IPS-11a (cell line): Measurements from ENCODE around the gene LRRC4C.

Source experiments
- H3K4me3 ChIP-seq: one replicate; pipeline ENCODE4 v1.5.1; 2013; ENCODE audit warnings: low read depth, low read length, control low read depth

Gene LRRC4C

DNA sequence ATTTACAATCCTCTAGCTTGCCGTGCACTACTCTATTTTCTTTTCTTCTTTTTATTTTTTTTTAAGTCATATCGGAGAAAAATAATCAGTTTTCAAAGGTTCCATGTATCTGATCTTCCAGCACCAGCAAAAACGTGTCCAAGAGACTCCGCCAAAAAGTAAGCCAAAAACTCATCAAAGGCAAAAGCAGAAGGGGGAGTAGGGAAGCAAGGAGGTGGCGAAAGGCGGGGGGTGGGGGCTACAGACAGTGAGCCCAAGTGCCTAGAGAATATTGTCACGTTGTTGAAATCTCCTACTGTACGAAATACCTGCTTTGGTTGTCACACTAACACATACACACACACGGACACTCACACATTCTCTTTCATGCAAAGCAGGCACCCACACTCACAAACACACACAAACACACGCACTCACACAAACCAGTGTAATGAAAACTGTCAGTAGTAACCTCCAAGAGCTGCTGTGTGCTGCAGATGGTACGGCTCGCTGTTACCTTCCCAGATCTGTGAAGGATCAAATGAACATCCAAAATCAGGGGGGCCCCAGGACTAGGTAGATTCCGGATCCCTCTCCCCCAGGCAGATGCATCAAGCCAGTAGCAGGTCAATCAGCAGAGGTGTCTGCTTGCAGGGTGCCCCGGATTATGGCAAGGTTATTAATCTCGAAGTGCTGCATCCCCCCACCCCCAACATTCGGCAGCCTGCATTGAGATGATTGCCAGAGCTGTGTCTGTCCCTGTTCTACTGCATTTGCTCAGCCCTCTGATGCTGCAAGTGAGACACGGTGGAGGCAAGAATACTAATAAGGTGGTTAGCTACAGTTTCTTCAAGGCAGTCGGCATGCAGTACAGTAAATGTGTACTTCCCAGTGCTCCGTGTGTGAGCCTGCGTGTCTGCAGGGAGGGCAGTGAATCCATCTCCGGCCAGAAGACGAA, at the start of gene LRRC4C:
TSS of gene LRRC4C (minus strand) at position 188 of the 937 bp plus-strand sequence.
- no peak within 1 kb of the TSS for H3K4me3 ChIP-seq

GRCh38 chr11:41508121-41508520, 48.7 kb upstream of the LRRC4C start:
- no peak overlapping the region for H3K4me3 ChIP-seq

DNA sequence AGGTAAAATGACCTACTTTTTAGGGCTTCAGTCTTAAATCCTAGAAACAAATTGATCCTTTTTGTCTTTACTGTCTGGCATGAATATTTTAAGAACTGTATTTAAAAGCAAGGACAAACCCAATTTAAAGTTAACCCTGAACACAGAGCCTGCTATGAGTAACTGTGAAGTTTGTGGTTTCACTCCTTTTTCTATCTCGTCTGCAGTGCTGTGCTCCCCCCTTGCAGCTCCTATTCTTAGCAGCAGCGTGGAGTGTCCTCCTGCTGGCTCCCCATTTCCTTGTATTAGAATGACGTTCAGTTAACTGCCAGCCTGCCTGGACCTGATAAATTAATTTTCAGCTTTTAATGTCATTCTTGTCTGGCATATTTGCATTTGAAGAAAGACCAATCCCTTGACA, 40.0 kb upstream of the LRRC4C start:
- no peak overlapping the region for H3K4me3 ChIP-seq

DNA sequence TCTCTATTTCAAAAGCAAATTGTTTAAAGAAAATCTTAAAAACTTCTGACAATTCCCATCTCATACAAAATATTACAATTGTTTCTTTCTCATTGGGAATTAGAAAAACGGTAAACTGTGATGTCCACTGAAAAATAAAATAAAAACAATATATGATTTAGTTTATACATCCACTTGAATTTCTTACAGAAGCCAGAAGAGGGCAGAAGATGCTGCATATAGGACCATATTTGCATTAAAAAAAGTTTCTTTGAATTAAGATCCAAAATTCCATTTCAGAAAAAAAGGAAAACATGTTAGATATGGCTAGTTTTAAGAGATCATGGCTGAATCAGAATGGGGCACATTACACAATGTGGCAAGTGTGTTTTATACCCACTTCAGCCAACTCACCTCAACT, 39.3 kb upstream of the LRRC4C start:
- no peak overlapping the region for H3K4me3 ChIP-seq

GRCh38 chr11:41497974-41498373, 38.5 kb upstream of the LRRC4C start:
- H3K4me3 ChIP-seq: no peak overlapping the region

GRCh38 chr11:41494716-41495115, 35.3 kb upstream of the LRRC4C start:
- H3K4me3 ChIP-seq: no peak overlapping the region

- no peak overlapping the region for H3K4me3 ChIP-seq
Measured at GRCh38 chr11:41486424-41486823, 27.0 kb upstream of the LRRC4C start.

GRCh38 chr11:41483956-41484355, 24.5 kb upstream of the LRRC4C start:
- no peak overlapping the region for H3K4me3 ChIP-seq

DNA sequence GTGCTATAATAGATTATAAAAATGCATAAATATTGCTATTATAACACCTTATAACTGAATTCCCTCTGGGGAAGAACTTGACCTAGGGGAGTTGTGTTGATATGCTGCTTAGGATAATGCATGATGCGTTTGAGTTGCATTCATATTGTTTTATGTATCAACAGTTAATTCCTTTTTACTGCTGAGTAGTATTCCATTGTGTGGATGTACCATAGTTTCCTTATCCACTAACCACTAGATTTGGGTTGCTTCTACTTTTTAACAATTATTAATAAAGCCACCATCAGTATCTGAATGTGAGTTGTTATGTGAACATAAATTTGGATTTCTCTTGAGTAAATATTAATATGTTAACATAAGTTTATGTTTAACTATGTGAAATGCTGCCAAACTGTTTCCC, 19.7 kb upstream of the LRRC4C start:
- no peak overlapping the region for H3K4me3 ChIP-seq

GRCh38 chr11:41461057-41461681, 1.7 kb upstream of the LRRC4C start:
- no peak overlapping the region for H3K4me3 ChIP-seq

DNA sequence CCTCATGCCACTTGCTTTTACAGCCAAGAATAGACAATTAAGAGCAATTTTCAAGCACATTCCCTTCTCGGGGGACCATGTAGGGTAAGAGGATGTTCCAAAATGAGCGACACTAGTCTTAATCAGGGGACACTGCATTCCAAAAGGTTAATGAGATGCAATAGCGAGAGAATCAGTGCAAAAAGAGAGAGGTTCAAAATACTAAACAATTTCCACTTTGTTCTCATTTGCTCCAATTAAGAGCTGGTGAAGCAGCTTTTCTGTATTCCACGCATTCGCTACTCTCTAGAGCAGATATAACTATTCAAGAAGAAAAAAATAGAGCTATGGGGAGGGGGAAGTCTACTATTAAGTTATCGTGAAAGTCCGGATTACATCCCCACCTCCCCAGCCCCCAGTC, 811 bp downstream of the LRRC4C start:
- H3K4me3 ChIP-seq: no peak overlapping the region

GRCh38 chr11:41458154-41458553, 1.3 kb downstream of the LRRC4C start:
- no peak overlapping the region for H3K4me3 ChIP-seq

DNA sequence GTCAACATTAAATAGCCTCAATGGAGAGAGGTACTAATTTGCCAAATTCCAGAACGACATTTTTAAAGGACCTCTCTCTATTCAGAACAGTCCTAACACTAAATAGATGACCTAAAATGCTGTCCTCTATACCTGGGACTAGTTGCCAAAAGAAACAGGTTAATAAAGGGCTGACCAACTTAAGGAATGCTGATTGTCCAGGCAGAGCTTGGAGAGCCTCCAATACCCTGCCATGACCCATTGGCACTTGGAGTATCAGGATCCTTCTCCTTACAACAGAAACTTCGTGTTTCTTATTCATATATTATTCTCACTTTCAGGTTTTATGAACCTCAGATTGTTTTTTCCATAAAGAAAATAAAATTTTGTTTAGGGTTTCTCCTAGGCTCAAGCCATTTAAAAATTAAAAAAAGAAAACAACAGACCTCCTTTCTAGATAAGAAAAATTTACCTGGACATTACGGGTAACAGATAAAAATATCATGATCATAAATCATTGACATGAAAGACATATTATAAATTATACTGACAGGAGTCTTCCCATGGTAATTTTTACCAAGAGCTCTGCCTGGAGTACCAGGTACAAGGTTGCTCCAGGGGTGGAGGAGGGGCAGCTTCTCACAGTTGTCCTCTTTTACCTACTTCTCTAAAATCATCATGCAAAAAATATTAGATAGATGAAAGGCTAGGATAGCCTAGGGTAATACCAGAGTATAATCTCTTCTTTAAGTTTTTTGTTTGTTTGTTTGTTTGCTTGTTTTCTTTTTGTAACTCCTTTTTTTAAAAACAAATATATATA, 2.0 kb downstream of the LRRC4C start:
- H3K4me3 ChIP-seq: no peak overlapping the region

DNA sequence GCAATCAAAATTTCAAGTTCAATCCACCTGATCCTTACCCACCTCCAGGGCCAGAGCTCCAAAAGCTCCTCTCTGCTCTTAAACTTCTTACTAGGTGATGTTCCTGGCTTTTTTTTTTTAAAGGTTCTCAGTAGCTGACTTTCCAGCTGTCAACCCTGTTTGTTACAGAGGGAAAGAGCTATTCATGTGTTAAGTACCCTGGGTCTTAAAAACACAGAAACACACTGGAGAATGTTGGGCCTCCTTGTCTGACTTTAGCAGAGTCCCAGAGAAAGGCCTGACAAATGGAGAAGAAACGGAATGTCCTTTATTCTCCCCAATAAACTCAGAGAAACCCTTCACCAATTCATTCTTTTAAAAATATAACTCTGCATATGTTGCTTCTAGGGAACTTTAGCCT, 3.2 kb downstream of the LRRC4C start:
- H3K4me3 ChIP-seq: no peak overlapping the region

- H3K4me3 ChIP-seq: no peak overlapping the region
Measured at GRCh38 chr11:41451011-41451410, 8.4 kb downstream of the LRRC4C start.

GRCh38 chr11:41449483-41450050, 9.9 kb downstream of the LRRC4C start:
- no peak overlapping the region for H3K4me3 ChIP-seq

DNA sequence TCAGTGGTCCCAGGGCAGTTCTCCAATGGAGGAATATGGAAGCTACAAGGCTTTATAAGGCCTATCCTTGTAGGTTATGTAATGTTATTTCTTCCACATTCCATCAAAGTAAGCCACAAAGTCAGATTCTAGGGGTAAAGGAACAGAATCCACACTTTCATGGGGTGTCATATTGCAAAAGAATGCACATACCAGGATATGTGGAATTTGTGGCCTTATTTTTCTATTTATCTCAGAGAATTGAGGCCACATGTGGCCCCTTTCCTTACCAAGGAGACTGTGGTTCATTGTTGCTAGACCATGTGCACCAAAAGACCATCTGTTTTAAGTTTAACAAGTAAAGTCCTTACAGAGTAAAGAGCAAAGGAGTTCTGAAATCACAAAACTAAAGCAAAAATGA, 12.9 kb downstream of the LRRC4C start:
- H3K4me3 ChIP-seq: no peak overlapping the region

- no peak overlapping the region for H3K4me3 ChIP-seq
Measured at GRCh38 chr11:41446107-41446506, 13.3 kb downstream of the LRRC4C start.

DNA sequence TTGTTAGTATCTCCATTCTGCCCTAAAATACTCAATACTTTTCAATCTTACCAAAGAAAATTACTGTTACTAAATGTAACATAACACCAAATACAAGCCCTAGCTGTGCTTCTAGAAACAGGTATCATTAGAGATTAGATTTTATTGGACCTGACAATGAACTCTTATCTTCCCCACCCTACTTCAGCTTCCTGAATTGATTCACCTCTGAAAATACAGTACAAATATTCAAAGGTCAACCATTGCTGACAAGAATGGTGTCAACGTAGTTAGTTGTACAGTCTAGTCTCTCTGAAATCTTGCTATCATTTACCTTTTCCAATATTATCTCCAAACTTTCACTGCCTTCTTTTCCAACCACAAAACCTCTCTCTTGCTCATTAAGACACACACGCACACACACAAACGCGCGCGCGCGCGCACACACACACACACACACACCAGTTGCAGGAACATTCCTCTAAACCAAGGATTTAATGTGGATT, 22.4 kb downstream of the LRRC4C start:
- no peak overlapping the region for H3K4me3 ChIP-seq

GRCh38 chr11:41435531-41435930, 23.9 kb downstream of the LRRC4C start:
- H3K4me3 ChIP-seq: no peak overlapping the region

GRCh38 chr11:41431784-41432183, 27.7 kb downstream of the LRRC4C start:
- no peak overlapping the region for H3K4me3 ChIP-seq
